ENCODE measurements around the gene TTYH3. TPM values are rescaled to one million over a fixed set of nuclear protein-coding genes. Genes with fewer than 3 reads are reported as not detected.

TTYH3 gene
- total RNA-seq, 3 donors from 2014 or later (not counting 1 experiment from before 2014, with no cell fraction given) = 38.3 to 47.1 (median 42.4) TPM

GRCh38 chr7:2603044-2603965 is 28.5 kb upstream of the TTYH3 start:
- 86% methylated on average over 35 of the region's 35 CpGs for WGBS (ENCODE audit: insufficient coverage)
- H3K27ac Mint-ChIP-seq = no peak overlapping the region
- Histone ChIP-seq H3K27ac (ENCODE audit: low read length) (no peak overlapping the region), H3K4me1 (ENCODE audit: control insufficient read depth, insufficient read depth, low read length) (peaks cover 7% of the 10 kb centered on the region), H3K36me3 (ENCODE audit: control insufficient read depth, insufficient read depth, low read length) (peaks cover 8% of the 10 kb centered on the region), H3K4me3 (ENCODE audit: low read length) (no peak overlapping the region), H3K27me3 (ENCODE audit: control insufficient read depth, insufficient read depth, low read length) (no peaks in the 10 kb centered on the region), H3K9me3 (ENCODE audit: control insufficient read depth, insufficient read depth, low read length) (no peaks in the 10 kb centered on the region)
- no peak for DNase-seq
- H3K9me3 Mint-ChIP-seq = no peaks in the 10 kb centered on the region
- no peak for TF ChIP-seq CTCF (IDR thresholded peaks at IDR 0.05)
- no peak overlapping the region for H3K4me3 Mint-ChIP-seq
- intact Hi-C loops (cut with micrococcal nuclease) = no loop called here
- H3K4me1 Mint-ChIP-seq = peaks cover 7 to 14% of the 10 kb centered on the region in 2 donors
- ATAC-seq = no peak
- H3K36me3 Mint-ChIP-seq = no peaks in the 10 kb centered on the region
- H3K27me3 Mint-ChIP-seq (ENCODE audit: low read depth in 2 of 2) = no peaks in the 10 kb centered on the region

- Mint-ChIP-seq H3K27ac (no peak overlapping the region), H3K27me3 (ENCODE audit: low read depth in 2 of 2) (no peaks in the 10 kb centered on the region), H3K4me3 (no peak overlapping the region), H3K9me3 (no peaks in the 10 kb centered on the region), H3K36me3 (no peaks in the 10 kb centered on the region), H3K4me1 (peaks cover 17 to 23% of the 10 kb centered on the region in 2 donors)
- DNase-seq (no peak), ATAC-seq (no peak)
- no peak for TF ChIP-seq CTCF (IDR thresholded peaks at IDR 0.05)
- Histone ChIP-seq H3K27ac (ENCODE audit: low read length) (no peak overlapping the region), H3K4me1 (ENCODE audit: control insufficient read depth, insufficient read depth, low read length) (peaks cover 19% of the 10 kb centered on the region), H3K4me3 (ENCODE audit: low read length) (no peak overlapping the region), H3K36me3 (ENCODE audit: control insufficient read depth, insufficient read depth, low read length) (peaks cover 2% of the 10 kb centered on the region), H3K9me3 (ENCODE audit: control insufficient read depth, insufficient read depth, low read length) (no peaks in the 10 kb centered on the region), H3K27me3 (ENCODE audit: control insufficient read depth, insufficient read depth, low read length) (no peaks in the 10 kb centered on the region)
- intact Hi-C loops (cut with micrococcal nuclease) = no loop called here
- WGBS (ENCODE audit: insufficient coverage) = 94% methylated on average over 29 of the region's 29 CpGs
Observed at GRCh38 chr7:2604608-2605174, 27.1 kb upstream of the TTYH3 start.

GRCh38 chr7:2605608-2606538 is 25.9 kb upstream of the TTYH3 start:
- H3K9me3 Mint-ChIP-seq = no peaks in the 10 kb centered on the region
- no peaks in the 10 kb centered on the region for H3K27me3 Mint-ChIP-seq (ENCODE audit: low read depth in 2 of 2)
- DNase-seq = no peak
- no peak for ATAC-seq
- no peaks in the 10 kb centered on the region for H3K36me3 Mint-ChIP-seq
- peaks cover 17 to 23% of the 10 kb centered on the region in 2 donors for H3K4me1 Mint-ChIP-seq
- H3K4me1 ChIP-seq (ENCODE audit: control insufficient read depth, insufficient read depth, low read length) = peaks cover 19% of the 10 kb centered on the region
- H3K36me3 ChIP-seq (ENCODE audit: control insufficient read depth, insufficient read depth, low read length) = peaks cover 2% of the 10 kb centered on the region
- 92% methylated on average over 38 of the region's 38 CpGs for WGBS (ENCODE audit: insufficient coverage)
- H3K27me3 ChIP-seq (ENCODE audit: control insufficient read depth, insufficient read depth, low read length) = no peaks in the 10 kb centered on the region
- H3K27ac ChIP-seq (ENCODE audit: low read length) = no peak overlapping the region
- intact Hi-C loops (cut with micrococcal nuclease) = no loop called here
- no peak overlapping the region for H3K27ac Mint-ChIP-seq
- H3K4me3 Mint-ChIP-seq = no peak overlapping the region
- H3K9me3 ChIP-seq (ENCODE audit: control insufficient read depth, insufficient read depth, low read length) = no peaks in the 10 kb centered on the region
- H3K4me3 ChIP-seq (ENCODE audit: low read length) = no peak overlapping the region
- TF ChIP-seq CTCF (IDR thresholded peaks at IDR 0.05) = no peak
